ENCODE results near the gene ENPP6.

GRCh38 chr4:184232975-184233374 is 15.3 kb upstream of the ENPP6 start:
- TF ChIP-seq GATA3 (IDR thresholded peaks at IDR 0.05; ENCODE audit: low read depth, low read length) (no peak), GATA2 (IDR thresholded peaks at IDR 0.05; ENCODE audit: low read depth, low read length) (no peak)
